HepG2 (cell line): Measurements from ENCODE around the gene TRMT2A. TPM values are rescaled to one million over a fixed set of nuclear protein-coding genes. Genes with fewer than 3 reads are reported as not detected.

Source experiments
- ATAC-seq: fragments of 200-7000 bp; cut with Tn5 transposase; 3 replicates; pipeline ENCODE4 v1.9.1; 2020; ENCODE audit warnings: mild to moderate bottlenecking, moderate library complexity
- BruUV-seq: library from RNA; stranded (reverse); fragments of 400-500 nt; replicated peaks from 2 replicates; lab custom pipeline; 2021; lab: Mats Ljungman, UMichigan
- CTCF ChIA-PET: fragments of 300-600 bp; formaldehyde crosslinking; extraction: SDS; loops from one replicate; lab custom pipeline; 2021; ENCODE audit warnings: low total read pairs, inconsistent platforms, low intra/inter-chr PET ratio; lab: Yijun Ruan, JAX
- POLR2A ChIA-PET: fragments of 350-600 bp; sonication (Branson Sonifier 250); formaldehyde crosslinking; loops from one replicate; lab custom pipeline; 2020; ENCODE audit warnings: antibody characterized with exemption, inconsistent platforms; lab: Yijun Ruan, JAX
- DNase-seq: peaks from one replicate; pipeline ENCODE4 v3.0.0-alpha.2; 2015; ENCODE audit warnings: low spot score
- FAIRE-seq: peaks from 3 replicates; lab custom pipeline; 2011; peaks lifted over from hg19 to GRCh38; lab: Jason Lieb, UNC
- H2AFZ ChIP-seq: one replicate; pipeline ENCODE4 v1.6.1; 2011; ENCODE audit warnings: low read length, inconsistent platforms
- H3K27ac ChIP-seq: fragments of 300-600 bp; 3 replicates; pipeline ENCODE4 v1.8.0; 2011; ENCODE audit warnings: mixed run types, mild to moderate bottlenecking, mixed read lengths, low read length, inconsistent platforms; ENCODE audit not compliant: insufficient read depth; ENCODE audit errors: extremely low read length
- H3K27me3 ChIP-seq, 2 experiments: fragments of 200-600 bp in 1 of 2; 2 replicates in 1 of 2; 3 replicates in 1 of 2; pipeline versions ENCODE4 v1.6.0 to v1.8.0; 2011; ENCODE audit warnings: low read length in 2 of 2, mild to moderate bottlenecking in 2 of 2, moderate library complexity in 2 of 2, inconsistent platforms in 1 of 2; ENCODE audit not compliant: insufficient read depth in 2 of 2, control insufficient read depth in 1 of 2
- H3K36me3 ChIP-seq, 2 experiments: fragments of 200-600 bp in 1 of 2; replicated peaks in 1 of 2; 2 replicates in 1 of 2; 3 replicates in 1 of 2; pipeline versions ENCODE4 v1.5.1 to v1.8.0; 2011; ENCODE audit warnings: low read length in 2 of 2, inconsistent platforms in 1 of 2; ENCODE audit not compliant: insufficient read depth in 2 of 2, control insufficient read depth in 1 of 2
- H3K4me1 ChIP-seq: 2 replicates; pipeline ENCODE4 v1.5.1; 2012; ENCODE audit warnings: low read length, inconsistent platforms; ENCODE audit not compliant: insufficient read depth
- H3K4me2 ChIP-seq: 2 replicates; pipeline ENCODE4 v1.6.0; 2011; ENCODE audit warnings: low read depth, low read length, inconsistent platforms
- H3K4me3 ChIP-seq, 3 experiments: fragments of 200-600 bp in 1 of 3; sonication (generic), shearing (Covaris generic) in 1 of 3; replicated peaks in 1 of 3; 2 replicates each; pipeline ENCODE4 v1.5.1; 2011 to 2016; ENCODE audit warnings: low read length in 3 of 3, inconsistent platforms in 2 of 3, low read depth in 2 of 3, mild to moderate bottlenecking in 2 of 3, control low read depth in 1 of 3, mixed read lengths in 1 of 3; ENCODE audit not compliant: insufficient read depth in 1 of 3
- H3K79me2 ChIP-seq: one replicate; pipeline ENCODE4 v1.6.1; 2011; ENCODE audit warnings: low read length, inconsistent platforms; ENCODE audit not compliant: insufficient read depth
- H3K9ac ChIP-seq: 2 replicates; pipeline ENCODE4 v1.6.0; 2011; ENCODE audit warnings: mild to moderate bottlenecking, low read depth, low read length, inconsistent platforms; ENCODE audit not compliant: insufficient read depth
- H3K9me3 ChIP-seq: 2 replicates; pipeline ENCODE4 v1.5.1; 2012; ENCODE audit warnings: mild to moderate bottlenecking, low read length
- H4K20me1 ChIP-seq: 2 replicates; pipeline ENCODE4 v1.6.0; 2011; ENCODE audit warnings: inconsistent platforms, mild to moderate bottlenecking, low read length, moderate library complexity; ENCODE audit not compliant: insufficient read depth
- CEBPZ ChIP-seq: IDR thresholded peaks from 2 replicates; pipeline ENCODE4 v1.6.1; 2012; ENCODE audit warnings: low read length, improper control_type of control experiment
- MNT ChIP-seq: fragments of 450-650 bp; IDR thresholded peaks from 2 replicates; pipeline ENCODE4 v1.6.1; 2016
- WGBS: methylation state at CpG from one replicate; pipeline ENCODE4 v1.1.6; 2017; ENCODE audit warnings: low lambda C conversion rate; 5-methylcytosine and 5-hydroxymethylcytosine counted together
- in situ Hi-C: cut with HindIII; loops from 2 replicates; pipeline ENCODE4 v1.10.0; 2017; ENCODE audit warnings: low pct_unique_long_range_greater_than_20kb; ENCODE audit not compliant: extremely low pct_ligation_motif_present
- intact Hi-C: fragments of 100-400 bp; cut with micrococcal nuclease; formaldehyde crosslinking; loops from one replicate; pipeline ENCODE4 v1.10.0; 2022; ENCODE audit not compliant: unreplicated experiment
- polyA plus RNA-seq, 8 experiments: library from polyadenylated mRNA; depleted of rRNA in 3 of 8; stranded (reverse) in 7 of 8; unstranded in 1 of 8; fragments of >200 nt; fragmentation: Illumina TruSeq in 4 of 8; extraction: Trizol in 4 of 8; gene quantifications; 2 replicates each; pipeline versions ENCODE4 v1.2.1 to v1.2.3, GENCODE V29; 2011 to 2016; ENCODE audit warnings: low read depth in 4 of 8, missing spikeins in 1 of 8, mixed read lengths in 1 of 8; ENCODE audit not compliant: insufficient read depth in 1 of 8
- total RNA-seq, 5 experiments: library from RNA; depleted of rRNA; stranded (reverse); fragments of >200 nt; fragmentation: Illumina TruSeq; extraction: Trizol; gene quantifications; 2 replicates each; pipeline ENCODE4 v1.2.3, GENCODE V29; 2016; ENCODE audit warnings: low read depth in 1 of 5

The TRMT2A gene
- total and polyA plus RNA-seq, 2 of the 13 experiments (the other 11 are each of a cell fraction or from before 2014, with no cell fraction given), result 24.0 to 30.3 TPM

GRCh38 chr22:20071524-20071972 is 45.5 kb downstream of the TRMT2A start:
- Histone ChIP-seq H3K79me2 (no peaks in the 10 kb centered on the region), H3K36me3 (no peaks in the 10 kb centered on the region), H3K27ac (no peak overlapping the region), H3K4me1 (no peaks in the 10 kb centered on the region), H3K27me3 (no peaks in the 10 kb centered on the region; a peak in 1 of 5 replicates), H3K9ac (no peak overlapping the region), H3K4me3 (no peak overlapping the region), H3K4me2 (no peak overlapping the region), H4K20me1 (no peaks in the 10 kb centered on the region), H2AFZ (no peak overlapping the region), H3K9me3 (no peaks in the 10 kb centered on the region)
- in situ Hi-C loops (no loop called here), intact Hi-C loops (loop anchor here (10.0 kb wide), 1 partner anchor 57 kb away; the partner anchor contains the start of gene ARVCF)
- TF ChIP-seq MNT, result no peak
- no peak for TF ChIP-seq CEBPZ
- CTCF ChIA-PET, result no interaction called here
- POLR2A ChIA-PET, result no interaction called here
- no TSS peak for BruUV-seq
- no peak for DNase-seq
- FAIRE-seq, result no peak
- WGBS, result 65% methylated on average over 8 of the region's 8 CpGs
- ATAC-seq, result no peak
